ENCODE measurements around the gene BSDC1. TPM values are rescaled to one million over a fixed set of nuclear protein-coding genes. Genes with fewer than 3 reads are reported as not detected.

The BSDC1 gene
- total and polyA plus RNA-seq, 12 donors = 21.4 to 49.4 (median 44.3) TPM

DNA sequence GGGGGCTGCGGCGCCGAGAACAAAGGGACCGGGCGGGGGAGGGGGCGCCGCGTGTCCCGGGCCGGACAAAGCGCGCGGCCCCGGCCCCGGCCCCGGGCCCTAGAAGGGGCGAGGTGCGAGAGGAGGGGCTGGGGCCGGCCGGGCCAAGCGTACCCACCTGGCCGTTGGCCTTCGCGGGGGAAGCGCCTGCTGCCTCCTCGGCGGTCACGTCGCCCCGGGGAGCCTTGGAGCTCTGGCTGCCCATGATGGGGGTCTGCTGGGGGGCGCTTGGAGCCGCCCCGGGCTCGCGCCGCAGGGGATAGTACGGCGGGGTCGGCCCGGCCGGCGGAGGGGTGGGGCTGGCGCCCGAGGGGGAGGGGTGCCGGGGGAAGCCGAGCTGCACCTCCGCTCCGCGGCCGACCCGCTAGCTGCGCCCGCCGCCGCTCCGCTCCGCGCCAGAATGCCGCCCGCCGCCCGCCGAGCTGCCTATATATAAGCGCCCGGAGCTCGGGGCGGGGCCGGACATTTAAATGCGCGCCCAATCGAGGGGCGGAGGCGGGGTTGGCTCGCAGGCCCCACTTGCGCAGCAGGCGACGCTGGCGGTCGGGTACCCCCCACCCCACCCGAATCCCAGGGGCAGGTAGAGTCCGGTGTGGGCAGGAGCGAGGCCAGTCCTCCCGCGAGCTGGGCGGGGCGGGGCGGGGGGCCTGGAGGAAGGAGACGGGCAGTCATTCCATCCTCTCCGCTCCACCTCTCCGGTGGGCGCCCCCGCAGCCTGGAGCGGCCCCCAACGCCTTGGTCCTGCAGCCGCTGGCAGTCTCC, 58.3 kb downstream of the BSDC1 start, which contains the start of gene MARCKSL1:
MARCKSL1 (minus strand) TSS at position 444 of the 801 bp plus-strand sequence; CDS start at position 244, 200 bp downstream.
- DNase-seq (peak; percentile 84 to 87), ATAC-seq (peak; percentile 63 to 78 (median 74))
- peaks cover 0 to 58% (median 44%) of the 10 kb centered on the region in 9 donors for H3K4me1 ChIP-seq
- intact Hi-C loops (cut with DNase I) = loop anchor here in 1 of 10 donors (5.0 kb wide), 1 partner anchor 56 kb away; the partner anchor contains the start of gene BSDC1
- no peaks in the 10 kb centered on the region for H3K9me3 ChIP-seq
- peak within 1 kb of the TSS; percentile 50 to 81 (median 72) for H3K4me3 ChIP-seq
- peaks cover 0 to 36% (median 23%) of the 10 kb centered on the region in 9 donors for H3K36me3 ChIP-seq
- 1% methylated on average over 38 to 88 of the region's 95 CpGs for WGBS, 2 donors
- H3K27me3 ChIP-seq = peaks cover 0 to 11% (median 0%) of the 10 kb centered on the region in 7 donors
- TF ChIP-seq, protein P1, sequence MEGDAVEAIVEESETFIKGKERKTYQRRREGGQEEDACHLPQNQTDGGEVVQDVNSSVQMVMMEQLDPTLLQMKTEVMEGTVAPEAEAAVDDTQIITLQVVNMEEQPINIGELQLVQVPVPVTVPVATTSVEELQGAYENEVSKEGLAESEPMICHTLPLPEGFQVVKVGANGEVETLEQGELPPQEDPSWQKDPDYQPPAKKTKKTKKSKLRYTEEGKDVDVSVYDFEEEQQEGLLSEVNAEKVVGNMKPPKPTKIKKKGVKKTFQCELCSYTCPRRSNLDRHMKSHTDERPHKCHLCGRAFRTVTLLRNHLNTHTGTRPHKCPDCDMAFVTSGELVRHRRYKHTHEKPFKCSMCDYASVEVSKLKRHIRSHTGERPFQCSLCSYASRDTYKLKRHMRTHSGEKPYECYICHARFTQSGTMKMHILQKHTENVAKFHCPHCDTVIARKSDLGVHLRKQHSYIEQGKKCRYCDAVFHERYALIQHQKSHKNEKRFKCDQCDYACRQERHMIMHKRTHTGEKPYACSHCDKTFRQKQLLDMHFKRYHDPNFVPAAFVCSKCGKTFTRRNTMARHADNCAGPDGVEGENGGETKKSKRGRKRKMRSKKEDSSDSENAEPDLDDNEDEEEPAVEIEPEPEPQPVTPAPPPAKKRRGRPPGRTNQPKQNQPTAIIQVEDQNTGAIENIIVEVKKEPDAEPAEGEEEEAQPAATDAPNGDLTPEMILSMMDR (IDR thresholded peaks at IDR 0.05) = no peak
- H3K27ac ChIP-seq = peak within 1 kb of the TSS in 9 of 10 donors; percentile 62 to 89 (median 85)

DNA sequence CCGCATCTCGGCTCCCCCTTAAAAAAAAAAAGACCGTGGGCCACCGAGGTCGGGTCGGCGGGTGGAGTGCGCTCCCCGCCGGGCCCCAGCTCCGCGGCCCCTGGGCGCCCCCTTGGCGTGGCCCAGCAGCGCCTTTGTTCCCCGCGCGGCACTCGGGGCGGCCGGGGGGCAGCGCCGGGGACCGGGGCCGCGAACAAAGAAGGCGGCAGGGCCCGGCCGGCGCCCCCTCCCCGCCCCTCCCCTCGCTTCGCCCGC, 58.8 kb downstream of the BSDC1 start:
- intact Hi-C loops (cut with DNase I) = loop anchor here in 1 of 10 donors (5.0 kb wide), 1 partner anchor 57 kb away; the partner anchor contains the start of gene BSDC1
- peak overlapping the region; percentile 50 to 81 (median 72) for H3K4me3 ChIP-seq
- peaks cover 0 to 58% (median 44%) of the 10 kb centered on the region in 9 donors for H3K4me1 ChIP-seq
- peaks cover 0 to 11% (median 0%) of the 10 kb centered on the region in 7 donors for H3K27me3 ChIP-seq
- 0 to 1% methylated on average over 28 to 34 of the region's 34 CpGs for WGBS, 2 donors
- ATAC-seq (peak in 3 of 8 donors; percentile 2 to 9 (median 2)), DNase-seq (no peak)
- peak overlapping the region in 9 of 10 donors; percentile 61 to 89 (median 85) for H3K27ac ChIP-seq
- no peaks in the 10 kb centered on the region for H3K9me3 ChIP-seq
- TF ChIP-seq, protein P1 (IDR thresholded peaks at IDR 0.05) = no peak
- H3K36me3 ChIP-seq = peaks cover 0 to 41% (median 27%) of the 10 kb centered on the region in 9 donors

DNA sequence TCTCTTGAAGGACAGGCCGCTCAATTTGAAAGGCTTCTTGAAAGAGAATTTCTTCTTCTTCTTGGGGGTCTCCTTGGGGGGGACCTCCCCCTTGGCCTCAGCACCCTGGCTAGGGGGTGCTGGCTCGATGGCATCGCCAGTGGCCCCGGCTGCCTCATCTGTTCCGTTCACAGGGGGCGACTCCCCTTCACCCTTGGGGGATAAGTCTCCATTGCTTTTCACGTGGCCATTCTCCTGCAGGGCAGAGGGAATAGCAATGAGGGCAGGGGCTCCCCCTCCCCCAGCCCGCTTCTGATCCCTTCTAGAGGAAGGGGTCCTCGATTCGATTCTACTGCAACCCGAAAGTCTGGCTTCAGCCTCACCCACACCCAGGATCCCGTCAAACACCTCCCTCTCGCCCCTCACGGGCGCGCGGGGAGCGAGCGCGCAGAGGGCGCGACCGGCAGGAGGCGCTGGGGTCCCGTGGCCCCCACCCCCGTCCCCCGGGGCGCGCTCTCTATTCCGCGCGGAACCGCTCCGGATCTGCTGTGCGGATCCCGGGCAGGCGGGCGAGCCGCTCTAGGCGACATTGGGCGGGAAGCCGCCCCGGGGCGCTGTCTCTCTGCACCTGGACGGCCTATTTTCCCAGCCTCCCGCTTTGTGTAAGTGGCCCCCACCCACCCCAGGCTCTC, 59.2 kb downstream of the BSDC1 start:
- H3K4me1 ChIP-seq = peaks cover 0 to 55% (median 44%) of the 10 kb centered on the region in 9 donors
- 4% methylated on average over 41 to 46 of the region's 46 CpGs for WGBS, 2 donors
- H3K27ac ChIP-seq = peak overlapping the region in 9 of 10 donors; percentile 61 to 89 (median 85)
- ATAC-seq (peak; percentile 42 to 63 (median 52)), DNase-seq (peak in 1 of 2 donors; percentile 63)
- H3K36me3 ChIP-seq = peaks cover 0 to 46% (median 27%) of the 10 kb centered on the region in 9 donors
- intact Hi-C loops (cut with DNase I) = loop anchor here in 1 of 10 donors (5.0 kb wide), 1 partner anchor 57 kb away; the partner anchor contains the start of gene BSDC1
- no peaks in the 10 kb centered on the region for H3K9me3 ChIP-seq
- TF ChIP-seq, protein P1 (IDR thresholded peaks at IDR 0.05) = peak; percentile 56 to 87 (median 77)
- peaks cover 0 to 11% (median 0%) of the 10 kb centered on the region in 7 donors for H3K27me3 ChIP-seq
- peak overlapping the region; percentile 50 to 81 (median 72) for H3K4me3 ChIP-seq

DNA sequence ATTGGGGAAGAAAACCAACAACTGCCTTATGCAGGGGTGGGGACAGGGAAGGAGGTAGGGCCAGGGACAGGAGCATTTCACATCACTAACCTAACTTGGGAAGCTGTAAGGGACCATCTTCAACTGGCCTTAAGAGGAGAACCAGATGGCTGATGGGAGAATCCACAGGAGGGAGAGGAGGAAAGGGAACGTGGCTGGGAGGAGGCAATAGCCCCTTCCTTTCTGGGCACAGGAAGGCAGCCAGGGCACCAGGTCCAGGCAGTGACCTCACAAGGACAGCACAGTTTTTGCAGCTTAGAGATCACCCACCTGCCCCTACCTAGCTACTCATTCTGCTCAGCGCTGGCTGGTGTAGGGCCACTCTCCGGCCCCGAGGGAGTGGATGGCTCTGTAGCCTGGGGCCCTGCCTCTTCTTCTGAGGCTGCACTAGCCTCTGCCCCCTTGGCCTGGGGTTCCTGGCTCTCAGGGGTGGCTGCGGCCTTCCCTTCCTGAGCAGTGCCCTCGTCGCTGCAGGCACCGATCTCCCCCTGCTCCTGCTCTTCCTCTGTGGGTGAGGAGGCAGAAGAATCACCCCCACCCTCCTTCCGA, 59.9 kb downstream of the BSDC1 start:
- Histone ChIP-seq H3K27ac (peak overlapping the region in 9 of 10 donors; percentile 61 to 89 (median 85)), H3K36me3 (peaks cover 0 to 52% (median 31%) of the 10 kb centered on the region in 9 donors), H3K9me3 (no peaks in the 10 kb centered on the region), H3K4me1 (peaks cover 0 to 50% (median 44%) of the 10 kb centered on the region in 9 donors), H3K4me3 (peak overlapping the region in 9 of 10 donors; percentile 55 to 81 (median 72)), H3K27me3 (peaks cover 0 to 11% (median 0%) of the 10 kb centered on the region in 7 donors)
- ATAC-seq (no peak), DNase-seq (no peak)
- WGBS, 2 donors = 59% methylated on average over 9 of the region's 9 CpGs
- TF ChIP-seq, protein P1 (IDR thresholded peaks at IDR 0.05) = no peak
- intact Hi-C loops (cut with DNase I) = no loop called here

All from heart right ventricle (tissue), 16 donors.